Measurements from ENCODE around the gene PBX4. TPM values are rescaled to one million over a fixed set of nuclear protein-coding genes. Genes with fewer than 3 reads are reported as not detected.
"Not testable (repeated sequence)": the region's sequence is repeated elsewhere in the genome, so short reads cannot be mapped to it uniquely, and the experiment has no call there.

The PBX4 gene
- total RNA-seq, 1 experiment from 2014 or later: not detected

DNA sequence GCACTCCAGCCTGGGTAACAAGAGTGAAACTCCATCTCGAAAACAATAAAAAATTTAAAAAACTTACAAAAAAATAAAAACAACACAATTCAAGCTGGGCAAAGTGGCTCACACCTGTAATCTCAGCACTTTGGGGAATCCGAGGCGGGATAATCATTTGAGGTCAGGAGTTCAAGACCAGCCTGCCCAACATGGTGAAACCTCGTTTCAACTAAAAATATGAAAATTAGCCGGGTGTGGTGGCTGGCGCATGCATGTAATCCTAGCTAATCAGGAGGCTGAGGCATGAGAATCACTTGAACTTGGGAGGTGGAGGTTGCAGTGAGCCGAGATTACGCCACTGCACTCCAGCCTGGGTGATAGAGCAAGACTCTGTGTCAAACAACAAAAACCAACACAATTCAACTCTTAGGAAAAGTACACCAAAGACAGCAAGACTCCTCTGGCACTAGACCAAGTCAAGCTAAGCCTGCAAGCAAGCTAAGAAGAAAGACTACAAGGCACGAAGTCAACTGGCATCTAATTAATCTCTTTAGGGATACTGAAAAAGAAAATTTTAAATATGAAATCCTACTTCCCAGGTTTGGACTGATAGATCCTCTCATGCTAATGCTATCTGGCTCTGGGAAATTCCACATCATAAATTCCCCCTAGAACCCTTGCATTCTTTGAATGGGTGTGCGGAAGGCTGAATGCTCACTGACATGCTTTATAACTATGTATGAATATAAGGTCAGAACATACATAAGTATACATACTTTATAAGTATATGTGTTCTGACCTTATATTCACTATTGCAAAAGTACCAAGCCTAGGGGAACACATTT lies 7.9 kb downstream of the PBX4 start:
- no peaks in the 10 kb centered on the region for H3K4me1 ChIP-seq (ENCODE audit: low read length)
- no peak overlapping the region for H2AFZ ChIP-seq (ENCODE audit: low read length)
- H3K79me2 ChIP-seq (ENCODE audit: low read length): no peaks in the 10 kb centered on the region
- no peak overlapping the region for H3K9ac ChIP-seq (ENCODE audit: low read length)
- DNase-seq: no peak
- no peaks in the 10 kb centered on the region for H3K36me3 ChIP-seq (ENCODE audit: insufficient read depth, low read length)
- H3K27me3 ChIP-seq (ENCODE audit: low read length): no peaks in the 10 kb centered on the region
- no peak overlapping the region for H3K4me2 ChIP-seq (ENCODE audit: low read depth, low read length, poor library complexity, severe bottlenecking)
- H3K9me2 ChIP-seq (replicated peaks; ENCODE audit: insufficient read depth, low read length): no peaks in the 10 kb centered on the region
- no peak overlapping the region for H3K27ac ChIP-seq (ENCODE audit: low read length)
- H4K20me1 ChIP-seq (ENCODE audit: insufficient read depth, low read depth, low read length): no peaks in the 10 kb centered on the region
- no peaks in the 10 kb centered on the region for H3K9me3 ChIP-seq (ENCODE audit: low read length)
- H3K4me3 ChIP-seq (ENCODE audit: low read length): no peak overlapping the region

DNA sequence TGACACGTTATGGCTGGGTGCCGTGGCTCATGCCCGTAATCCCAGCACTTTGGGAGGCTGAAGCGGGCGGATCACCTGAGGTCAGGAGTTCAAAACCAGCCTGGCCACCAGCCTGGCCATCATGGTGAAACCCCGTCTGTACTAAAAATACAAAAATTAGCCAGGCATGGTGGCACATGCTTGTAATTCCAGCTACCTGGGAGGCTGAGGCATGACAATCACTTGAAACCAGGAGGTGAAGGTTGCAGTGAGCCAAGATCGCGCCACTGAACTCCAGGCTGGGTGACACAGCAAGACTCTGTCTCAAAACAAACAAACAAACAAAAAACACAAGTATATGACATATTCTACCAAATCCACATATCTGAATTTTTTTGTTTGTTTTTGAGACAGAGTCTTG lies 11.8 kb downstream of the PBX4 start:
- H3K36me3 ChIP-seq (ENCODE audit: insufficient read depth, low read length); H3K4me1 ChIP-seq (ENCODE audit: low read length); DNase-seq; H4K20me1 ChIP-seq (ENCODE audit: insufficient read depth, low read depth, low read length); H3K4me2 ChIP-seq (ENCODE audit: low read depth, low read length, poor library complexity, severe bottlenecking); H3K9me2 ChIP-seq (replicated peaks; ENCODE audit: insufficient read depth, low read length); H2AFZ ChIP-seq (ENCODE audit: low read length); H3K4me3 ChIP-seq (ENCODE audit: low read length); H3K9ac ChIP-seq (ENCODE audit: low read length); H3K27ac ChIP-seq (ENCODE audit: low read length); H3K27me3 ChIP-seq (ENCODE audit: low read length); H3K9me3 ChIP-seq (ENCODE audit: low read length); H3K79me2 ChIP-seq (ENCODE audit: low read length): not testable (repeated sequence)

- Histone ChIP-seq H3K36me3 (ENCODE audit: insufficient read depth, low read length) (no peaks in the 10 kb centered on the region), H3K9ac (ENCODE audit: low read length) (no peak overlapping the region), H3K4me1 (ENCODE audit: low read length) (no peaks in the 10 kb centered on the region), H4K20me1 (ENCODE audit: insufficient read depth, low read depth, low read length) (no peaks in the 10 kb centered on the region), H3K9me3 (ENCODE audit: low read length) (no peaks in the 10 kb centered on the region), H3K9me2 (replicated peaks; ENCODE audit: insufficient read depth, low read length) (no peaks in the 10 kb centered on the region), H3K79me2 (ENCODE audit: low read length) (no peaks in the 10 kb centered on the region), H2AFZ (ENCODE audit: low read length) (no peak overlapping the region), H3K4me3 (ENCODE audit: low read length) (no peak overlapping the region), H3K27ac (ENCODE audit: low read length) (no peak overlapping the region), H3K4me2 (ENCODE audit: low read depth, low read length, poor library complexity, severe bottlenecking) (no peak overlapping the region), H3K27me3 (ENCODE audit: low read length) (no peaks in the 10 kb centered on the region)
- no peak for DNase-seq
Observed at GRCh38 chr19:19606021-19606420, 12.5 kb downstream of the PBX4 start.

DNA sequence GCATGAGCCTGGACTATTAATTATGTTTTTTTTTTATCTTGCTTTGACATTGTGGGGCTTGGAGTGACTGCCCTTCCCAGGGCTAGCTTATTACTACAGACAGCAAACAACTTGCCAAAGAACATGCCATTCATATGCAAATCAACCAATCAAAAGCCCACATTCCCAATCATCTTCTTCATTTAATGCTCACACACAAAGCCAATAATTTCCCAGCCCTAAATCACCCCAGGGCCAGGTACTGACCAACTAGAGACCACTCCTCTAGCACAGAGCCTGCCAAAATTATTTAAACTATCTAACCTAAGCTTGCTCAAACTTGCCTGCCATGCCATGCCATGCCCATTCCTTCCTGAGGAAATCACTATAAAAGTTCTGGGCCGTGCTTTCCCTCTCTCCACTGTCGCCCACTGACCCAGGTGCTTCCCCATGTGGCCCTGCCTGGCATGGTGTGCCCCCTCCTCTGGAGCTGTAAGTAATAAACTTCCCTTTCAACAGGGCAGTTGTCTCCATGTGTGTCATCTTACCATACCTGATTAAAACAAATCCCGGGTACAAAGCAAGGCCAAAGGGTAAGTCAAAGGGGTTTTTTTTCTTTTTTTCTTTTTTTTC lies 15.7 kb downstream of the PBX4 start:
- Histone ChIP-seq H3K9ac (ENCODE audit: low read length) (no peak overlapping the region), H3K27ac (ENCODE audit: low read length) (no peak overlapping the region), H4K20me1 (ENCODE audit: insufficient read depth, low read depth, low read length) (no peaks in the 10 kb centered on the region), H3K9me3 (ENCODE audit: low read length) (no peaks in the 10 kb centered on the region), H3K4me3 (ENCODE audit: low read length) (no peak overlapping the region), H3K27me3 (ENCODE audit: low read length) (no peaks in the 10 kb centered on the region; the same call in 1 of the 2 replicates), H3K79me2 (ENCODE audit: low read length) (no peaks in the 10 kb centered on the region), H3K4me2 (ENCODE audit: low read depth, low read length, poor library complexity, severe bottlenecking) (no peak overlapping the region), H3K9me2 (replicated peaks; ENCODE audit: insufficient read depth, low read length) (no peaks in the 10 kb centered on the region), H3K36me3 (ENCODE audit: insufficient read depth, low read length) (no peaks in the 10 kb centered on the region), H2AFZ (ENCODE audit: low read length) (no peak overlapping the region), H3K4me1 (ENCODE audit: low read length) (peaks cover 2% of the 10 kb centered on the region; the same call in 1 of the 2 replicates)
- DNase-seq: no peak

GRCh38 chr19:19602136-19602712 lies 16.3 kb downstream of the PBX4 start:
- no peak overlapping the region for H3K4me2 ChIP-seq (ENCODE audit: low read depth, low read length, poor library complexity, severe bottlenecking)
- DNase-seq: no peak
- H2AFZ ChIP-seq (ENCODE audit: low read length): no peak overlapping the region

GRCh38 chr19:19600793-19601330 lies 17.6 kb downstream of the PBX4 start:
- Histone ChIP-seq H3K4me3 (ENCODE audit: low read length) (no peak overlapping the region), H4K20me1 (ENCODE audit: insufficient read depth, low read depth, low read length) (no peaks in the 10 kb centered on the region), H3K9ac (ENCODE audit: low read length) (no peak overlapping the region), H3K27me3 (ENCODE audit: low read length) (no peaks in the 10 kb centered on the region; the same call in 1 of the 2 replicates), H3K27ac (ENCODE audit: low read length) (no peak overlapping the region), H3K4me2 (ENCODE audit: low read depth, low read length, poor library complexity, severe bottlenecking) (no peak overlapping the region), H3K79me2 (ENCODE audit: low read length) (no peaks in the 10 kb centered on the region), H2AFZ (ENCODE audit: low read length) (no peak overlapping the region), H3K4me1 (ENCODE audit: low read length) (peaks cover 5% of the 10 kb centered on the region; the same call in 1 of the 2 replicates), H3K9me3 (ENCODE audit: low read length) (no peaks in the 10 kb centered on the region), H3K36me3 (ENCODE audit: insufficient read depth, low read length) (no peaks in the 10 kb centered on the region), H3K9me2 (replicated peaks; ENCODE audit: insufficient read depth, low read length) (no peaks in the 10 kb centered on the region)
- DNase-seq: no peak

More at GRCh38 chr19:19602136-19602712, 16.3 kb downstream of the PBX4 start:
- H3K9me3 ChIP-seq (ENCODE audit: low read length): no peaks in the 10 kb centered on the region
- H3K27ac ChIP-seq (ENCODE audit: low read length): no peak overlapping the region
- peaks cover 5% of the 10 kb centered on the region; the same call in 1 of the 2 replicates for H3K4me1 ChIP-seq (ENCODE audit: low read length)
- H3K9ac ChIP-seq (ENCODE audit: low read length): no peak overlapping the region
- no peaks in the 10 kb centered on the region for H4K20me1 ChIP-seq (ENCODE audit: insufficient read depth, low read depth, low read length)
- H3K27me3 ChIP-seq (ENCODE audit: low read length): no peaks in the 10 kb centered on the region; the same call in 1 of the 2 replicates
- no peaks in the 10 kb centered on the region for H3K9me2 ChIP-seq (replicated peaks; ENCODE audit: insufficient read depth, low read length)
- H3K36me3 ChIP-seq (ENCODE audit: insufficient read depth, low read length): no peaks in the 10 kb centered on the region
- no peak overlapping the region for H3K4me3 ChIP-seq (ENCODE audit: low read length)
- H3K79me2 ChIP-seq (ENCODE audit: low read length): no peaks in the 10 kb centered on the region

DNA sequence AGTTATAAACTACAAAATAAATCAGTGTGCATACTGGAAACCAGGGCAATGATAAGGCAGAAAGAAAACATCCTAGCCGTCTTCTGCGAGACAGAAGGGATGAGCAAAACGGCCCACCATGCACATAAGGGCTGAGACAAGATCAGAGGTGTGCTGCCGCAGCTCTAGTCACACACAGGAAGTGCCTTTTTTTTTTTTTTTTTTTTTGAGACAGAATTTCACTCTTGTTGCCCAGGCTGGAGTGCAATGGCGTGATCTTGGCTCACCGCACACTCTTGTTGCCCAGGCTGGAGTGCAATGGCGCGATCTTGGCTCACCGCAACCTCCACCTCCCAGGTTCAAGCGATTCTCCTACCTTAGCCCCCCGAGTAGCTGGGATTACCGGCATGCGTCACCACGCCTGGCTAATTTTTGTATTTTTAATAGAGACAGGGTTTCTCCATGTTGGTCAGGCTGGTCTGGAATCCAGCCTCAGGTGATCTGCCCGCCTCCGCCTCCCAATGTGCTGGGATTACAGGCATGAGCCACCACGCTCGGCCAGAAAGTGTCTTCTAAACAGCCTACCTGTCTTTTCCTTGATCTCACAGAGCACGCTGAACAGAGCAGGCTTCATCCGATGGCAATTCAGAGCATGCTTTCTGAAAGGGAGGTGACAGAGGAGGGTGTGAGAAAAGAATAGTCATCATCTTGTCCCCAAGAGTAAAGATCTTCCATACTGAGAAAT lies 19.6 kb downstream of the PBX4 start:
- not testable (repeated sequence) for H3K9ac ChIP-seq (ENCODE audit: low read length); H3K9me3 ChIP-seq (ENCODE audit: low read length); H3K36me3 ChIP-seq (ENCODE audit: insufficient read depth, low read length); H3K4me2 ChIP-seq (ENCODE audit: low read depth, low read length, poor library complexity, severe bottlenecking); H3K4me3 ChIP-seq (ENCODE audit: low read length); H2AFZ ChIP-seq (ENCODE audit: low read length); H3K27me3 ChIP-seq (ENCODE audit: low read length); H3K27ac ChIP-seq (ENCODE audit: low read length); H3K9me2 ChIP-seq (replicated peaks; ENCODE audit: insufficient read depth, low read length); H3K4me1 ChIP-seq (ENCODE audit: low read length); H4K20me1 ChIP-seq (ENCODE audit: insufficient read depth, low read depth, low read length); DNase-seq; H3K79me2 ChIP-seq (ENCODE audit: low read length)
